GM18861 (cell line): ENCODE results near the gene SPTLC2.

ENCODE experiments used
- ATAC-seq: cut with Tn5 transposase; IDR thresholded peaks from one replicate; pipeline ENCODE4 v1.9.1; 2021; ENCODE audit not compliant: unreplicated experiment

Gene SPTLC2

DNA sequence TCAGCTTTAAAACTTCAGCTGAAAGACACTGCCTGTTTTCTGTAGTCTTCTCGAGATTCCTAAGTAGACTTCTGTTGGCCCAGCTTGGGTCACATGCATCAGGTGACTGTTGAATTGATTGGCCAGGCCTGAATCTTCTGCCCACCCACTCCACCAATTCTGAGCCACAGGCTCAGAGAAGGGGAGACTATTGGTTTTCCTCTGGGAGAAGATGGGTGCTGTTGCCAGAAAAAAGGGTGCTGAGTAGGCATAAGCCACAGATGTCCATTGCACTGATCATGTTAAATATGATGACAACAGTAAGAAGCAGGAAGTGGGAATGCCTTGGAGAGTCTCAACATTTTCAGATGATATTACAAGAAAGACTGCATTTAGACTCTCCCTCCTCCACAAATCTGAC is 6.8 kb upstream of the SPTLC2 start:
- no peak for ATAC-seq

DNA sequence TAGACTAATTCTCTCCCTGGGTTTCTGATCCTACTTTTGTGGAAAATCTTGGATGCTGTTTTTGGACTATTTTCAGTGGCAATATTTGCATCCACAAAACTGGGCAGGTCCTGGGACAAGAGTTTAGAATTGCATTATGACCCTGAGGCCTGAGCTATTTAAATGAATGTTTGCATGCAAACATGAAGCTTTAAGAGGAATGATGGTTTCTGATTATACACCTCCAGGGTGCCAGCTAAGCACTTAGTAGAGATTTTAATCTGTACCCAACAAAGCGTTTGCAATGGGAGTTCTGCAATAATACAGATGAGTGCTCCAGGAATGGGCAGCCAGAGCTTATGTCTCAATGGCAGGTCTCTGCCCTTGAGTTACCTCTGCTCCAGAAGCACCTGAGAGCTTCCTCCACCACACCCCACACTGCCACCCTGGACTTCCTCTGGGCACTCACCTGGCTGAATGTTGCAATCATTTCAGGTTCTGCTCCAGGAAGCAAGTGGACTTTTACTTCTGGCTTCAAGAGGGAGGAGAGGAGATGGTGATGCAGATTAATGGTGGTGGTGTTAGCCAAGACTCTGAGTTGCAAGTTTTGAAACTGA is 6.0 kb upstream of the SPTLC2 start:
- no peak for ATAC-seq

DNA sequence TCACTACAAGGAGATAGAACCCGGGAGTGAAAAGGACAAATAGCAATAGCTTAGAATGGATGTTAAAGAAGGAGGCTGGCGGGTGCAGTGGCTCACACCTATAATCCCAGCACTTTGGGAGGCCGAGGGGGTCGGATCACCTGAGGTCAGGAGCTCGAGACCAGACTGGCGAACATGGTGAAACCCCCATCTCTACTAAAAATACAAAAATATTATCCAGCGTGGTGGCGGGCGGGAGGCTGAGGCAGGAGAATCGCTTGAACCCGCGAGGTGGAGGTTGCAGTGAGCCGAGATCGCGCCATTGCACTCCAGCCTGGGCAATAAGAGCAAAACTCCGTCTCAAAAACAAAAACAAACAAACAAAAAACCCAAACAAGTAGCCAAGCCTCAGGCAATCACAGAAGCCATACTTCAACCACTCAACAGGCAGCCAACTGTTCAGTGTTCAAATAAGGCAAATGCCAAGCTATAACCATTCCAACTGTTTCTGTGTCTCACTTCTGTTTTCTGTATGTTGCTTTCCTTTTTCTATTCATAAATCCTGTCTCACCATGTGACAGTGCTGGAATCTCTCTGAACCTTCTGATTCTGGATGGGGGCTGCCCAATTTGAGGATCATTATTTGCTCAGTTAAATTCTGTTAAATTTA is 3.9 kb upstream of the SPTLC2 start:
- no peak for ATAC-seq

DNA sequence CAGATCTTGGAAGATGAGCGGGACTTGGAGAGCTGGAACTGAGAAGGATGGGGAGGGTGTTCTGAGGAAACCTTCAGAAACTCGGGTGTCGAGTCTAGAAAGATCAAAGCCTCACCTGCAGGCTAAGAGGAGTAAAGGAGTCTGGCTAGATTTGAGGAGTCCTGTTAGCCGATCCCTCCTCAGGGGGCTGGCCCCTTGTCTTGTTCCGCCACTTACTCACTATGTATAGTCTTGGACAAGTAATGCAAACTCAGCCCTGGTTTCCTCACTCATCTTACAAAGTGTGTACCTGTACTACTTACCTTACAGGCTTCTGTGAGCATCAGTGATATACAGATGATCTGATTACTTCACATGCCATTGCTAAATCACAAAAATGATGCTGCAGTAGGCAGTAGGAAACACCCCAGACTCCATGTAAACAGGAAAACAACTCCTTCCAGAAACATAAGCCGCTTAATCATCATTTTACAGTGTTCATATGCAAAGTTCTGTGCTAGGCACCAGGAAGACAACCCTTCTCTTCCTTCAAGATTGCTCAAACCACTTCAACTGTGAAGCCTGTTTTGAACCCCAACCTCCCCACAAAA is 2.0 kb upstream of the SPTLC2 start:
- no peak for ATAC-seq

DNA sequence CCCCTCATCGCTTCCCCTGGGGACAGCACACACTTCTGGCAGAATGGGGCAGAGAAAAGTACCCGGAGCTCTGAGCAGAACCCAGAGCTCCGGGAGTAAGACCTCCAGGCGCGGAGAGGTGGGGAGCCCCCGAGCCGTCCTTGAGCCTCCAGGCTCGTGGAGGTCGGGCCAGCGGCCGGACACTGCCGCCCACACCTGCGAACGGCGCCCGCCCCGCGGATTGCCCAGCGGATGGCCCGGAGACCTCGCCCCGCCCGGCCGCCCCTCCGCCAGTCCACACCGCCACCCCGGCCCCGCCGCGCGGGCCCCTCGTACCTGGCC is 344 bp downstream of the SPTLC2 start:
- ATAC-seq = peak; percentile 1

DNA sequence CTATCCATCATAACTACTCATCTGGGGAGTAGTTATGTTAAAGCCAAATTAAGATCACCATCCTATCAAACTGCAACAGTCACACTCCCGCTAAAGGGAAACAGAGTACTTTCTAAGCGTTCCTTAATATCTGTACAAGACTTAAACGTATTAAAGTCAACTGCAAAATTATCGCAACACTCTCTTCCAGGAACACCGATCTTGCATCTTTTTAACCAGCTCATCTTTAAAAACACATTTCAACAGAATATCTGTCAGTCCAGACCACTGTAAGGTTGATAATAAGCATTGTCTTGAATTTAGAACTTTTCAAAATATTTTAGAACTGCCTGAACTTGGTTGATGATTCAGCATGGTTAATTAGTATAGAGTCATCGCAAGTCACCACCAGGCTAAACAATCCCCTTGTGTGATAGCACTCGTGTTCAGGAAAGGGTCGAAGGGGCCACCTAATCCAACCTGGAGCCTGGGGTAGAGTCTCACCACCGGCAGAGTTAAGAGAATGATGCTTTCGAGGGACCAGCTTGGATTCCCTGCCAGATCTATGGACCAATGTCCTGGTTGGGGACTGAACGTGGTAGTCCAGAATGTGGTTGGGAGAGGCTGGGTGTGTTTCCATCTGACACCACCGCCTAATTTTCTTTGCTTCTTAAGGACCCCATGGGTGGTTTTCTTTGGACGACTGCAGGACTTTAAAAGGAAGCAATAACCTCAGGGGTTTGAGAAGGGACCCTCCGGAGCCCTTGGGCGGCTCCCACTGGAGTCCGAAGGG is 890 bp downstream of the SPTLC2 start:
- no peak for ATAC-seq

DNA sequence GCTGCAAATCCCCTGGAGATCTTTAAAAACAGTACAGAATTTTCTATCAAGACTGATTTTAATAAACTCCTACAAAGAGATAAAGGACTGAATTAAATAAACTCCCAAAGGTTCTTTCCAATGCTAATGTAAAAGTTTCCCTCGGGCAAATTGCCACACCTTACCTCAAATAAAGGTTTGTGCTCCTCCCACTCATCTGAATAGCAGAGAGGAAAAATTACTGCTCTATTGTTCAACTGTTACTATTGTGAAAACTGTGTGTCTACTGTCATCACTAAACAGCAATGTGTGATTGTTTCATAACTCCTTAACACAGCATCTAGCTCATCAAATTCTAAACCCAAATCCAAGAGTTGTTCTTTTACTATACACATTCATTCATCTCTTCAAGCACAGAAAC is 3.2 kb downstream of the SPTLC2 start:
- ATAC-seq = no peak

DNA sequence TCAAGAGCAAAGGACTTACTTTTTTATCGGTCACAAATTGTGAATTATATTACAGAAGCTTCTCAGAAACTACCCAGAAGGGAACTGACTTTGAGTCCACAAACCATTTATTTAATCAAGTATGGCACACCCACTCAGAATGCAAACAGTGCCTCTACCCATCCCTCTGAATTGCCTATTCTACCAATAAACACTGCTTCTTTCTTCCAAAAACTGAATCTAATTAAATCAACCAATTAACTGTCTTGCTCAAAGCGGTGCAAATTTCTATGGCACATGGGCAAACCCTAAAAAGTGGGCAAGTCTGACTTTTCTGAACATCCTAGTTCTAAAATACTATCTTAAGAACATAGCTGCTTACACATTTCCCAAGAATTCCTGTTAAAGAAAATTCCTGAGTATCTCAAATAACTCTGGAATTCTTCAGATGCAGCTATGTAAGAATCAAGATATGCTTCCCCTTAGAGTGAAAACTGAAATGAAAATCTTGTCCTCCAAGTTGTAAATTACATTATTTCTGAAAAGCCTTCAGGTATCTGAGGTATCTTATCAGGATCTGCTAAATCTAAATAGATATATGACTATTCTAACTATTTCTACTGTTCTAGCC is 4.3 kb downstream of the SPTLC2 start:
- no peak for ATAC-seq

DNA sequence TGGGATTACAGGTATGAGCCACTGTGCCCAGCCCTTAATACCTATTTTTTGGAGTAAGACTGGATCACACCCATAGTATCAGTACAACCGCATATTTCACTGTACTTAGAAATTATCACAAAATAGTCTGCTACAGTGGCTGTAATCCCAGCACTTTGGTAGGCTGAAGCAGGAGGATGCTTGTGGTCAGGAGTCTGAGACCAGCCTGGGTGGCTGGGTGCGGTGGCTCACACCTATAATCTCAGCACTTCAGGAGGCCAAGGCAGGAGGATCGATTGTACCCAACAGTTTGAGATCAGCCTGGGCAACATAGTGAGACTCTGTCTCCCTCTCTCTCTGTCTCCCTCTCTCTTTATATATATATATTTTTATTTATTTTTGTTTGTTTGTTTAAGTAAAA is 5.9 kb downstream of the SPTLC2 start:
- no peak for ATAC-seq

DNA sequence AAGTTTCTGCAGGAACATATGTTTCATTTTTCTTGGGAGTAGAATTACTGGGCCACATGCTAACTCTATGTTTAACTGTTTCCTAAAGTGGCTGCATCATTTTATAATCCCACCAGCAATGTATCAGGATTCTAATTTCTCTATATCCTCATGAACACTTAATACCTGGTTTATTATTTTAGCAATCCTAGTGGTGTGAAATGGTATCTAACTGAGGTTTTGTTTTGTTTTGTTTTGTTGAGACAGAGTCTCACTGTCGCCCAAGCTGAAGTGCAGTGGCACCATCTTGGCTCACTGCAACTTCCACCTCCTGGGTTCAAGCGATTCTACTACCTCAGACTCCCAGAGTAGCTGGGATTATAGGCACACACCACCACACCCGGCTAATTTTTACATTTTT is 6.5 kb downstream of the SPTLC2 start:
- no peak for ATAC-seq

DNA sequence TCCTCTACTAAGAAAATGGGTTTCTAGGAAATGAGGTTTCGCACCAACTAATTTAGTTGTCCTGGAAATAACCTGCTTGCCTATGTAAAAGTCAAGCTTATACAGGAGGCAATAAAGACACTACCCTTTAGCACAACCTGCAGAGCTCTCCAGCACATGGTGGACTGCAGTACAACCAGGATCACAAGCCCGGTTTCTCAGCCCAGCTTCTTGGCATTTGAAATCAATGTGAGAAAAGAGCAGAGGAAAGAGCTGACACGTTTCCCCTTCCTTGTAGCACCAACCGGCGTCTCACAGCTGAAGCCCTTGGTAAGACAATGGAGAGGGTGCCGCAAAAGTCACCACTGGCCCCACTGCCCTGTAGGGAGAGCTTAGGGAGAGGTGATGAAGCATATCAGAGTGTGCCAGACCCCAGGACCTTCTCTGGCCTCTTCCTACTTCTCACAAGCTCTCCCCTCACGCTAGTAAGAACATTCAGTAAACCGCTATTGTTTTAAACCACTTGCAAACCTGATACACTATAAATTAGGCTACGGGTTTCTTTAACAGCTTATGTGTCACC is 8.6 kb downstream of the SPTLC2 start:
- no peak for ATAC-seq

DNA sequence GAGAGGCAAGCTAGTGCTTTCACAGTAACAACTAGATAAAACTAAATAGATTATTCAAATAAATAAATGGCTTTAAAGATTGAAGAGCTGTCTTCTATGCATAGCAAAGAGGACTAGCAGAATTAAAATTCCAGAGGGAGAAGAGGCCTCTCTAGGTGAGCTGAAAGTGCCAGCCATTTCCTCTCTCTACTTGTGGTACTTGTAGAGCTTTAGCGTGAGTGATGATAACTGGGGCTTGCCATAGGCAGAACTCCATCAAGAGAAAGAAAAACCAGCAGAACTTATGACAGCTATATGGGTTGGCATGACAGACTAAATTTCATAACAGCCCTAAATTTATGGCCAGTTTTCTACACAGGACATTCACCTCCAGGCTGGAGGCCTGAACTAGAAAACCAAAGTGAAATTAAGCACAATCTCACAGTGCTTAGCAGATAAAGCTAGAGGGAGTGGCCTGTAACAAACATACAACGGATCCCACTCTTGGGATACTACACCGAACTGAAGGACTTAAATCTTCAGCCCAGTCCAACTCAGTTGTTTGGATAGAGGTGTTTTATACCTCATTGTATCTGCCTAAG is 11.0 kb downstream of the SPTLC2 start:
- no peak for ATAC-seq

DNA sequence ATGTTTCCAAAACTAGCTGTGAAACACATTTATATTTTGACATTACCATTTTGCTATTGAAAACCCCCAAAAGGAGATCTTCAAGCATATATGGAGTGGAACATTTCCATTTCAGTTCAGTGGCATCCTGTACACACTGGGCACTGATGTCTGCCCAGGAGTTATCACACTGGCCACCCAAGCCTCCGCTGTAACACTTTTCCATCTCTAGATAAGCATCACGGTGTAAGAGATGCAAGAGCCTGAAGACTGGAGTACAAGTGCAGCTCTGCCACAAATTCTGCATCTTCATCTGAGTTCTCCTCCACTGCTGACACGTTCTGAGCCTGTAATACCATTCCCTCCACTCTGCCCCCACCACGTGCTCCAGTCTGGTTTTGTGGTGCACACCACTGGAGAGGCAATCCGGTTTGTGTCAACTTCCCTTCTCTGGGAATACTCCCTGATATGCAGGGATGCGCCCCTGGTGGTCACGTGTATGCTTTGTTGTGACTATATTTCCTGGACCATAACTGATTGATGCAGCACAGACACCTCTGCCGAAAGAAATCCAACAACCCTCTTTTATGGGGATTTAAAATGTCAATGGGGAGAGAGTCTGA is 12.7 kb downstream of the SPTLC2 start:
- no peak for ATAC-seq

DNA sequence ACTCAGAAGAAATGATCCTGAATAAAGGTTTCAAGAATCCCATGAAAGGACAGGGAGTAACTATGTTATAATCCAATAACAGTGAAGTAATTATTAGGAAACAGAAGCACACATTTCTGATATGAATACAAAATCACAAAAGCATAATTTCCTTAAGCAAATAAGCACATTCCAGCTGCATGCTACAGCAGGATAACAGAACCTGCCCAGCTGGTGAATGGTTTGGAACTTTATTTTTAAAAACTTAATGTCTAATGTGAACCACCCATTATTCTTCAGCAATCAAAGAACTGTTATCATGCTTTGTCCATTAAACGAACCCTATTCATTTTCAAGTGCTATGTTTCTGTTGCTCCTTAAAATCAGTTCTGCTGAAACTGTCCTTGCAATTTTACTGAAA is 13.4 kb downstream of the SPTLC2 start:
- no peak for ATAC-seq

DNA sequence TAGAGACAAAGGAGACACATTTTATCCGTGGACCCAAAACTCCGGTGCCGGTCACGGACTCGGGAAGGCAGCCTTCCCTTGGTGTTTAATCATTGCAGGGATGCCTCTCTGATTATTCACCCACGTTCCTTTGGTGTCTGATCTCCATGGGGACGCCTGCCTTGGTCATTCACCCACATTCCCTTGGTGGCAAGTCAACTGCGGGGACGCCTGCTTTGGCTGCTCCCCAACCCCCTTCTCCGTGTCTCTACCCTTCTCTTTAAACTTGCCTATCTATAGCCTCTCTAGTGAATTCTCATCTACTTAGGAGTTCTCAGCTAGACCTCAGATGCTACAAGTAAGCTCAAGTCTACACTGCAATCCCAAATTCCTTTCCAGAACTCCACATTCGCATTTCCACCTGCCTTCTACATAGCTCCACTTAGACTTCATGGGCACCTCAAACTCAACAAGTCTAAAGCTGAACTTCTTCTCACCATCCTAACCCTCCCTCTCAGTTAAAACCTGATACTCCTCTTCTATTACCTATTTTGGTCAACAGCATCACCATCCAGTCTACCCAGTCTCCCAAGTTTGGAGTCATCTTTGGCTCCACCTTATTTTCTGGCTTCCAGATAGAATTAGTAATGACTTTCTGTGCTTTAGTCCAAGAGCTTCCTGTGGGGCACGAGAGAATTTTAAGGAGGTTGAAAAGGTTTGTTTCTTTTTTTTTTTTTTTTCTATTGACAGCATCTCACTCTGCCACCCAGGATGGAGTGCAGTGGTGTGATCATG is 14.4 kb downstream of the SPTLC2 start:
- no peak for ATAC-seq

DNA sequence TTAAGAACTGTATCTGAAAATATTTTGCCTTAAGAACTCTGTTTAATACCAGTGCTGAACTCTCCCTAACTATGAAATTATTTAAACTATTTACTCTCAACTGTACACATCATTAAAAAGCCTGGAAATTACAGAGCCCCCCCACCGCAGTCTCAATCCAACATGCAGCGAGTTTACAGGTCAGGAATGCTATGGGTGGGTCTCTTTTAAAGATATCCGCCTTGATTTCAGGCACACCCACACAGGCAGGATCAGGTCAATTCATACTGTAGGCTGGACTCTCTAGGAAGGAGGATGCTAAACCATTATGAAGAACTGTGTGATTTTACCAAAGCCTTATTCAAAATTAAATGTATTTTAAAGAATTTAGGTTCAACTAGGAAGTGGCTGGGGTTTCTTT is 16.5 kb downstream of the SPTLC2 start:
- no peak for ATAC-seq

DNA sequence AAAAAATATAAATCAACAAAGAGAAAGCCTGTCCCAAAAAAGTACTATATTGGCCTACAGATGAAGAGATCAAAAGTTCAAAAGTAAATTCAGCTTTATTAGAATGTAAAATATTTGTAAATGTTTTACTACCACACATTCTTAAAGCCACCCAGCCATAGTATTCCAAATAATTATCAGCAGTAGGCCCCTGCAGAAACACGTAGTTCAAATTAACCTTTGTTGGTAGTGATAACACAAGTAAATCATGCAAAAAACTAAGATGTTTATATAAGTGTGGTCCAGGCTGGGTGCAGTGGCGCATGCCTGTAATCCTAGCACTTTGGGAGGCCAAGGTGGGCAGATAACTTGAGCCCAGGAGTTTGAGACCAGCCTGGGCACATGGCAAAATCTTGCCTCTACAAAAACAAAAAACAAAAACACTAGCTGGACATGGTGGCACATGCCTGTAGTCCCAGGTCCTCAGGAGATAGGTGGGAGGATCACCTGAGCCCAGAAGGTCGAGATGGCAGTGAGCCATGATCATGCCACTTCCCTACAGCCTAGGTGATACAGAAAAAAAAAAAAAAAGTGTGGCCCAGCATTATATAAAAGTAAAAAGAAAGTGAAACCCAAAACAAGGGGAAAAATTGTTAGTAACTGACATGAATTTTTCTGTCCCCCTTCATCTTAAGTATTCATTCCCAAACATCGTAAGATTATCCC is 17.9 kb downstream of the SPTLC2 start:
- ATAC-seq = no peak

DNA sequence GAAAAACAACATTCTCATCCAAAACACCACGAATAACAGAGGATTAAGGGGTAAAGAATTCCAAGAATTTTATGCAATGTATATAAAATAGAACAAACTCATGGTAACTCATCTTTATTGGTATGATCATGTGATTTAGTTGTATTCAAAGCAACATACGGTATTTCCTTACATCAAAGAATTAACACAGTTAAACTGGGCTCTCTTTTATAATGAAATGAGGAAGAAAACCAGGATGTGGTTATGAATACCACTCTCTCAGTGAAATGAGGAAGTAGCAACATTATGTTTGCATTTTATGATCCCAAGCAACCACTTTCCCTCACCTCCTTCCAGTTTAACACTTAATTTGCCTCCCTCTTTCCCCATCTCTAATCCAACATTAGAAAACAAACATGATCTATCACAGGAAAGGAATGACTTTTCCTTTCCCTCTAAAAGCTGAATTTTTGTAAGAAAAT is 22.9 kb downstream of the SPTLC2 start:
- ATAC-seq = peak; percentile 72

DNA sequence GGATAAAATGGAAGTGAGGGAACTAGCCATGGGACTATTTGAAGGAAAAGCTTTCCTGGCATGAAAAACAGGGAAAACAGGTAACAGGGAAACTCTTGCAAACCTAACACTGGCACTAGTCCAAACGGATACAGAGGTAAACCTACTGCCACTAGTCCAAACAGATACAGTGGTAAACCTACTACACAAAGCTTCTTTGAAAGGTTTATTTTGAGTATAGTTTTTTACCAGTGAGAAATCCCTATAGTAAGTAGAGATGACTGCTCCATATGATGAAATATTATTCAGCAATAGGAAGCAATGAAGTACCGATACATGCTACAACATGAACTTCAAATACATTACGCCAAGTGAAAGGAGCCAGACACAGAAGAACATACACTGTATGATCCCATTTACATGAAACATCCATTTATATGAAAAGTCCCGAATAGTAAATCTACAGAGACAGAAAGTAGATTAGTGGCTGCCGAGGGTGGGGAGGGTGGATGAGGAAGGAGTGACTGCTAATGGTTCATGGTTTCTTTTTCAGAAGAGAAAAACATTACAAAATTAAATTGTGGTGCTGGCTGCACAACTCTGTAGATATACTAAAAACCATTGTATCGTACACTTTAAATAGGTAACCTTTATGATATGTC is 25.5 kb downstream of the SPTLC2 start:
- no peak for ATAC-seq
